GM19351 (cell line): Measurements from ENCODE around the gene POLD1.
"Not testable (repeated sequence)": the region's sequence is repeated elsewhere in the genome, so short reads cannot be mapped to it uniquely, and the experiment has no call there.

Experiments
- ATAC-seq: cut with Tn5 transposase; IDR thresholded peaks from one replicate; pipeline ENCODE4 v1.9.1; 2021; ENCODE audit warnings: mild to moderate bottlenecking, moderate library complexity; ENCODE audit not compliant: unreplicated experiment

POLD1 gene

DNA sequence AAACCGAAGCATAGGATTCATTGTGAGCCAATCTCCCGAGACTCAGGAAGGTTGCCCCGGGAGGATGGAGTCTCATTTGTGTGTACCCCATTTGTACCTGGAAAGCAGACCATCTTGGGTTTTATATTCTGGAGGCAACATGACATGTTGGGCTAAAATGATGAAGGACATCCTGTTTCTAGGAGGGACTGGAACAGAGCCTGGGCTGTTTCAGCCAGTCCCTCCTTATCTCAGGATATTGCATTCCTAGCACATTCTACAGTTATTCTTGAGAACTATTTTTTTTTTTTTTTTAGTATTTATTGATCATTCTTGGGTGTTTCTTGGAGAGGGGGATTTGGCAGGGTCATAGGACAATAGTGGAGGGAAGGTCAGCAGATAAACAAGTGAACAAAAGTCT lies 6.1 kb downstream of the POLD1 start:
- ATAC-seq, result not testable (repeated sequence)

- not testable (repeated sequence) for ATAC-seq
Observed at GRCh38 chr19:50390952-50391351, 6.8 kb downstream of the POLD1 start.

- no peak for ATAC-seq
Observed at GRCh38 chr19:50392759-50393158, 8.6 kb downstream of the POLD1 start.

DNA sequence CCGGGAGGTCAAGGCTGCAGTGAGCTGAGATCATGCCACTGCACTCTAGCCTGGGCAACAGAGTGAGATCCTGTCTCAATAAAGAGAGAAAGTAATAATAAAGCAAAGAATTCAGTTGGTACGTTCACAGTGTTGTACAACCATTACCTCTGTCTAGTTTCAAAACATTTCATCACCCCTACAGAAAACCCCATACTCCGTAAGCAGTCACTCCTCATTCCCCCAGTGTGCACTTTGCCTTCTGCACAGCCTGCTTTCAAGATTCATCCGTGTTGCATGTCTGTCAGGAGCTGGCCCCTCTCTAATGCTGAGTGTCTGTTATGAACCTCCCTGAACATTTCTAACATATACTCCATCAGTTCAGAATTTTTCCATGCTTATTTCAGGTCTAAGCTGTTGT lies 9.4 kb downstream of the POLD1 start:
- ATAC-seq, result no peak

GRCh38 chr19:50394017-50394416 lies 9.9 kb downstream of the POLD1 start:
- ATAC-seq, result no peak

- ATAC-seq, result no peak
Observed at GRCh38 chr19:50398675-50399367, 14.7 kb downstream of the POLD1 start.

GRCh38 chr19:50399368-50399745 lies 15.2 kb downstream of the POLD1 start:
- no peak for ATAC-seq

DNA sequence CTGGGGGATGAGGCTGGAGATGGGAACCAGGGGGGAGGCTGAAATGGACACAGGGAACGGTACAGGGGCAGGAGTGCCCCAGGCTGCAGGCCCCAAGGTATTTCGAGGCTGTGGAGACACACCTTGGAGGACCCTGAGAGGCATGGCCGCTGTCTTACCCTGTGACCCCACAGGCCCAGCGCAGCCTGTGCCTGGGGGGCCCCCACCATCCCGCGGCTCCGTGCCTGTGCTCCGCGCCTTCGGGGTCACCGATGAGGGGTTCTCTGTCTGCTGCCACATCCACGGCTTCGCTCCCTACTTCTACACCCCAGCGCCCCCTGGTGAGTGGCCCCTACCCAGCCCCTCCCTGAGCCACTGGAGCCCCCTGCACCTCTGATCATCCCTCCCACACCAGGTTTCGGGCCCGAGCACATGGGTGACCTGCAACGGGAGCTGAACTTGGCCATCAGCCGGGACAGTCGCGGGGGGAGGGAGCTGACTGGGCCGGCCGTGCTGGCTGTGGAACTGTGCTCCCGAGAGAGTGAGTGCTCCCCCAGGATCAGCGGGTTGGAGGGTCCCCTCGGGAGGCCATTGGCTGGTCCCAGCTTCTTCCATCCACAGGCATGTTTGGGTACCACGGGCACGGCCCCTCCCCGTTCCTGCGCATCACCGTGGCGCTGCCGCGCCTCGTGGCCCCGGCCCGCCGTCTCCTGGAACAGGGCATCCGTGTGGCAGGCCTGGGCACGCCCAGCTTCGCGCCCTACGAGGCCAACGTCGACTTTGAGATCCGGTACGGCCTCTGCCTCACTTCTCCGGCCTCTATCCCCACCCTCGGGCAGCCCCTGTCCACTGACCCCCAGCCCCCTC lies 17.7 kb downstream of the POLD1 start:
- ATAC-seq, result no peak

DNA sequence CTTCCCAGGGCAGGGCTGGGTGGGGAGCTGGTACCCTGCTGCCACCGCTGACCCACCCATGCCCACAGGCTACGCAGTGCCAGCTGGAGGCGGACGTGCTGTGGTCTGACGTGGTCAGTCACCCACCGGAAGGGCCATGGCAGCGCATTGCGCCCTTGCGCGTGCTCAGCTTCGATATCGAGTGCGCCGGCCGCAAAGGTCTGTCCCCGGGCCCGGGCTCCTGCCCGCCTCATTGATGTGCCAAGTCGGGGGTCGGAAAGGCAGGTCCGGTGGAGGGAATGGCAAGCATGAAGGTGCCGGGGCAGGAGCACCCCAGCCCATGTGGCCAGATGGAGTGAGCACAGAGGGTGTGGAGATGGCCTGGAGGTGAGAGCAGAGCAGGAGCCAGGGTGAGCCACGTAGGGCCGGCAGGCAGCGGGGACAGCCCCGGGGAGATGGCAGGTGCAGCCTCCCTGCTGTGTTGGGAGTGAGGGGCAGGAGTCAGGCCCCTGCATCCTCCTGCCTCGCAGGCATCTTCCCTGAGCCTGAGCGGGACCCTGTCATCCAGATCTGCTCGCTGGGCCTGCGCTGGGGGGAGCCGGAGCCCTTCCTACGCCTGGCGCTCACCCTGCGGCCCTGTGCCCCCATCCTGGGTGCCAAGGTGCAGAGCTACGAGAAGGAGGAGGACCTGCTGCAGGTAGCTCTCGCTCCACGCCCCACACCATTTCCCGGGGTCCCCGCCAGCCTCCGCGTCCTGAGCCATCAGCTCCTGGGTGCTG lies 18.6 kb downstream of the POLD1 start:
- ATAC-seq, result no peak

DNA sequence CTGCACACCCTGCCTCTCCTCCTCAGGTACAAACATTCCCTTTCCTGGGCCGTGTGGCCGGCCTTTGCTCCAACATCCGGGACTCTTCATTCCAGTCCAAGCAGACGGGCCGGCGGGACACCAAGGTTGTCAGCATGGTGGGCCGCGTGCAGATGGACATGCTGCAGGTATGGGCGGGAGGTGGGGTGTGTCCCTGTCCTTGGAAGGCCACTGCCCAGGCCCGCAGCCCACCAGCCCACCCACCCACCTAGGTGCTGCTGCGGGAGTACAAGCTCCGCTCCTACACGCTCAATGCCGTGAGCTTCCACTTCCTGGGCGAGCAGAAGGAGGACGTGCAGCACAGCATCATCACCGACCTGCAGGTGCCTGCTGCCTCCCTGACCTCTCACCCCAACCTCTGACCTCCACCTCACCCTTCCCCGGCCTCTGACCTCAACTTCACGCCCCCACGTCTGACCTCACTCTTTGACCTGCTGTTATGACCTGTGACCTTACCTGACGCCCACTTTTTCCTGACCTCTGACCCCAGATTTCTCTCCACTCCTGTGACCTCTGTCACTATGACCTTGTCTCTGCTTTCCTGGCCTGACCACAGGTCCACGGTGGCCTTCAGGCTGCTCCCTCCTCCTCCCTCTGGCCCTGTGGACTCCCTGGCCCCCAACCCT lies 22.1 kb downstream of the POLD1 start:
- ATAC-seq, result no peak

DNA sequence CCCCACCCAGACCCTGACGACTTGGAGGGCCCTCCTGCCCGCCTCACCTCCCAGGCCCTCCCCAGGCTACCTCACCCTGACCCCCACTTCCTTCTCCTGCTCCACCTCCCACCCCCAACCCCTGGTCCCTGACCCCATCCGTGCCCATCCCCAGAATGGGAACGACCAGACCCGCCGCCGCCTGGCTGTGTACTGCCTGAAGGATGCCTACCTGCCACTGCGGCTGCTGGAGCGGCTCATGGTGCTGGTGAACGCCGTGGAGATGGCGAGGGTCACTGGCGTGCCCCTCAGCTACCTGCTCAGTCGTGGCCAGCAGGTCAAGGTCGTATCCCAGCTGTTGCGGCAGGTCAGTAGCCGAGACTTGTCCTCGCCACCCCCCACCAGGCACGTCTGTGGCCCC lies 22.7 kb downstream of the POLD1 start:
- no peak for ATAC-seq

DNA sequence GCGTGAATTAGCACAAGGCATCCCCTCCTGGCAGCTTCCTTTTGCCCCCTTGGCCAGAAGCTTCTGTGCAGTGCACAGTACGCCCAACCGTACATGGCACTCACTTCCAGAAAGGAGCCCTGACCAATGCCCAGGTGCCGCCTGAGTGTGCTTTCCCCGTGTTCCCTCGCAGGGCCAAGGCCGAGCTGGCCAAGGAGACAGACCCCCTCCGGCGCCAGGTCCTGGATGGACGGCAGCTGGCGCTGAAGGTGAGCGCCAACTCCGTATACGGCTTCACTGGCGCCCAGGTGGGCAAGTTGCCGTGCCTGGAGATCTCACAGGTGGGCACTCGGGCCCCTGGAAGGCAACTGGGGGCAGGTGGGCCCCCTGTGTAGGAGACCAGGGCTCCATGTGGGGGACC lies 25.2 kb downstream of the POLD1 start:
- ATAC-seq, result no peak

DNA sequence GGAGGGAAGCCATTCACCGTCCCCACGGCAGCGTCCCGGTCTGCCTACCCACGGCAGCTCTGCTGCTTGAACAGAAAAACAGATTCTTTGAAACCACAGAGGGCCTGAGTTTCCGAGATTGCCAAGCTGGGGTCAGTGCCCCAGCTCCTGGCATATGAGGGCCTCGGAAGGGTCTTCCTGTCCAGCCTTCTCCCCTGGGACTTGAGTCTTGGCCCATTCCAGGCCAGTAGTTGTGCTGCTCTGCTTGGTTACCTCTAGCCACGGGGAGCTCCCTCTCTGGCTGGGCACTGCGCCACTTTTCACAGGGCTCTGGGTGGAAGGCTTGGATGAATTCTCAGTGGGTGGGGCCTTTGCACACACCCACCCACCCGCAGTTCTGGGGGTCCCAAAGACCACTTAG lies 26.0 kb downstream of the POLD1 start:
- ATAC-seq, result no peak

- no peak for ATAC-seq
Observed at GRCh38 chr19:50412419-50412818, 28.3 kb downstream of the POLD1 start.

GRCh38 chr19:50413096-50413495 lies 28.9 kb downstream of the POLD1 start:
- no peak for ATAC-seq

DNA sequence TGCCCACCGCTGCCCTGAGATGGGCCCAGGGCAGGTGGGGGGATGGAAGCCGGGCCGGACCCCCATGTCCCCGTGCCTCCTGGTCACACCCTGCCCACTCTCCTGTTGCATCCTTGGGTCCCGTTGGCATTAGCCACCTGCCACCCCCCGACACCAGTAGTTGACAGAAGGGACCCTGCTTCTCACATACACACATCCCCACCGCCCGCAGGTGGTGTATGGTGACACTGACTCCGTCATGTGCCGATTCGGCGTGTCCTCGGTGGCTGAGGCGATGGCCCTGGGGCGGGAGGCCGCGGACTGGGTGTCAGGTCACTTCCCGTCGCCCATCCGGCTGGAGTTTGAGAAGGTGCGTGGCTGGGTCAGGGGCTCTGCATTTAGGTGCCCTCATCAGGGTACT lies 29.4 kb downstream of the POLD1 start:
- no peak for ATAC-seq

- peak; percentile 45 for ATAC-seq
Observed at GRCh38 chr19:50414864-50415660, 30.9 kb downstream of the POLD1 start.

GRCh38 chr19:50415661-50416033 lies 31.5 kb downstream of the POLD1 start:
- peak; percentile 62 for ATAC-seq

GRCh38 chr19:50416034-50416977 lies 32.2 kb downstream of the POLD1 start:
- ATAC-seq, result no peak
